GM12878 (cell line): ENCODE results near the gene CLASP2. TPM values are rescaled to one million over a fixed set of nuclear protein-coding genes. Genes with fewer than 3 reads are reported as not detected.

Experiments used
- CHD4 ChIP-seq: fragments of 200-600 bp; sonication (generic); IDR thresholded peaks from 2 replicates; pipeline ENCODE4 v1.6.1; 2016; ENCODE audit warnings: mild to moderate bottlenecking
- EED ChIP-seq: sonication (generic); IDR thresholded peaks from 2 replicates; pipeline ENCODE4 v1.6.1; 2016; ENCODE audit warnings: antibody characterized with exemption, low read depth
- IKZF1 ChIP-seq: fragments of 450-650 bp; conservative IDR thresholded peaks from 2 replicates; pipeline ENCODE4 v1.6.1; 2017; ENCODE audit warnings: antibody characterized with exemption, mild to moderate bottlenecking
- SREBF2 ChIP-seq: IDR thresholded peaks from 2 replicates; pipeline ENCODE4 v1.6.1; 2012; ENCODE audit warnings: mild to moderate bottlenecking, low read length
- TAF1 ChIP-seq: IDR thresholded peaks from 2 replicates; pipeline ENCODE4 v1.6.1; 2011; ENCODE audit warnings: mild to moderate bottlenecking, low read depth, low read length, borderline replicate concordance
- ZNF384 ChIP-seq: IDR thresholded peaks from 2 replicates; pipeline ENCODE4 v1.6.1; 2012; ENCODE audit warnings: low read depth, mild to moderate bottlenecking, low read length, improper control_type of control experiment, borderline replicate concordance
- polyA plus RNA-seq, 11 experiments: library from polyadenylated mRNA; depleted of rRNA in 4 of 11; unstranded in 6 of 11; stranded (reverse) in 5 of 11; fragments of >200 nt; fragmentation: Nextera tagmentation in 4 of 11; fragmentation: Illumina TruSeq in 1 of 11; extraction: Ambion mirVana in 4 of 11; extraction: Trizol in 1 of 11; gene quantifications; 1 replicate in 1 of 11; 2 replicates in 10 of 11; pipeline versions ENCODE4 v1.2.1 to v1.2.3, GENCODE V29; 2011 to 2016; ENCODE audit warnings: inconsistent platforms in 2 of 11, missing spikeins in 2 of 11, low read depth in 1 of 11
- total RNA-seq, 4 experiments: library from RNA; depleted of rRNA in 3 of 4; stranded (reverse); fragments of >200 nt in 3 of 4; fragmentation: Illumina TruSeq in 1 of 4; extraction: Trizol in 1 of 4; gene quantifications; 2 replicates each; pipeline versions ENCODE4 v1.2.1 to v1.2.3, GENCODE V29; 2013 to 2021
- TF ChIP-seq, protein P1 (sequence below): fragments of 150-350 bp; IDR thresholded peaks from 2 replicates; pipeline ENCODE4 v1.6.1; 2016; ENCODE audit warnings: low read depth, low read length

The CLASP2 gene
- total and polyA plus RNA-seq, 10 of the 15 experiments (the other 5 are each of a cell fraction or from before 2014, with no cell fraction given): 4.0 to 38.3 (median 26.8) TPM

DNA sequence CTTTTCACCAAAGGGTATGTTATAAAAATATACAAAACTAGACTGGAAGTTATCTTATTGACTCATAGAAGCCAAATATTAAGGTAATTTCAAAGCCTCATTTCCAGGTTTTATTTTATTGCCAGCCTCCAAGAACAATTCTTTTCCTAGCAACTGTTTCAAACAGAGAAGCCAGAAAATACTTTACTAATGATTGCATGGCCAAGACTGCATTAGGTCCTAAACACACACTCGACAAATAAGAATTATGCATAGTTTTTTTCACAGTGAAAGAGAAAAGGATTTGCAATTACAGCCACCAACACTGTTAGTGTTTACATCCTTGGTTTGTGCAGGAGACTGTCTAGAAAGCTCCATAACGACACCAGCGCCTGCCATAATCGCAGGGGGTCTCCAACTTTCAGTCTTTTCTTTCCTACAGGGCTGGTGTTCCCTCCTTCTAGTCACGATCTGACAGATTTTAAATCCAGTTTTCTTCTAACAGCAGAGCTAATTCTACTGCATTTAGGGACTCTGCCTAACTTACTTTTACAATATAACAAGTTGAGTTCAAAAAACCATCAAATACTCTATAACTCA is 58.1 kb downstream of the CLASP2 start (continued):
- TF ChIP-seq, protein P1, sequence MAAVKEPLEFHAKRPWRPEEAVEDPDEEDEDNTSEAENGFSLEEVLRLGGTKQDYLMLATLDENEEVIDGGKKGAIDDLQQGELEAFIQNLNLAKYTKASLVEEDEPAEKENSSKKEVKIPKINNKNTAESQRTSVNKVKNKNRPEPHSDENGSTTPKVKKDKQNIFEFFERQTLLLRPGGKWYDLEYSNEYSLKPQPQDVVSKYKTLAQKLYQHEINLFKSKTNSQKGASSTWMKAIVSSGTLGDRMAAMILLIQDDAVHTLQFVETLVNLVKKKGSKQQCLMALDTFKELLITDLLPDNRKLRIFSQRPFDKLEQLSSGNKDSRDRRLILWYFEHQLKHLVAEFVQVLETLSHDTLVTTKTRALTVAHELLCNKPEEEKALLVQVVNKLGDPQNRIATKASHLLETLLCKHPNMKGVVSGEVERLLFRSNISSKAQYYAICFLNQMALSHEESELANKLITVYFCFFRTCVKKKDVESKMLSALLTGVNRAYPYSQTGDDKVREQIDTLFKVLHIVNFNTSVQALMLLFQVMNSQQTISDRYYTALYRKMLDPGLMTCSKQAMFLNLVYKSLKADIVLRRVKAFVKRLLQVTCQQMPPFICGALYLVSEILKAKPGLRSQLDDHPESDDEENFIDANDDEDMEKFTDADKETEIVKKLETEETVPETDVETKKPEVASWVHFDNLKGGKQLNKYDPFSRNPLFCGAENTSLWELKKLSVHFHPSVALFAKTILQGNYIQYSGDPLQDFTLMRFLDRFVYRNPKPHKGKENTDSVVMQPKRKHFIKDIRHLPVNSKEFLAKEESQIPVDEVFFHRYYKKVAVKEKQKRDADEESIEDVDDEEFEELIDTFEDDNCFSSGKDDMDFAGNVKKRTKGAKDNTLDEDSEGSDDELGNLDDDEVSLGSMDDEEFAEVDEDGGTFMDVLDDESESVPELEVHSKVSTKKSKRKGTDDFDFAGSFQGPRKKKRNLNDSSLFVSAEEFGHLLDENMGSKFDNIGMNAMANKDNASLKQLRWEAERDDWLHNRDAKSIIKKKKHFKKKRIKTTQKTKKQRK: no peak
- TF ChIP-seq TAF1: no peak
- no peak for TF ChIP-seq ZNF384
- no peak for TF ChIP-seq EED
- no peak for TF ChIP-seq IKZF1
- TF ChIP-seq SREBF2: no peak
- no peak for TF ChIP-seq CHD4
- TF ChIP-seq, all 136 proteins: peak for 0
